Measurements from ENCODE around the gene GFM2.

GRCh38 chr5:74725331-74725730 lies 41.6 kb downstream of the GFM2 start:
- TF ChIP-seq CTCF (IDR thresholded peaks at IDR 0.05; ENCODE audit: insufficient read depth, low read length) (no peak), REST (IDR thresholded peaks at IDR 0.05; ENCODE audit: insufficient replicate concordance, low read depth) (no peak), POLR2AphosphoS5 (IDR thresholded peaks at IDR 0.05; ENCODE audit: low read depth) (no peak)
